OCI-LY1 (cell line): ENCODE measurements around the gene ALDH1B1.

ENCODE experiments used
- EZH2 ChIP-seq: fragments of 200-600 bp; sonication (generic), shearing (Covaris generic); IDR thresholded peaks from 2 replicates; pipeline ENCODE4 v1.8.0; 2017; ENCODE audit warnings: borderline replicate concordance, mixed run types, mild to moderate bottlenecking, antibody characterized with exemption, low read length, moderate library complexity, mixed read lengths
- TF ChIP-seq, protein P1 (sequence below): fragments of 200-600 bp; sonication (generic), shearing (Covaris generic); IDR thresholded peaks from 2 replicates; pipeline ENCODE4 v1.5.1; 2017; ENCODE audit warnings: mild to moderate bottlenecking, antibody characterized with exemption, low read length, moderate library complexity, mixed read lengths

DNA sequence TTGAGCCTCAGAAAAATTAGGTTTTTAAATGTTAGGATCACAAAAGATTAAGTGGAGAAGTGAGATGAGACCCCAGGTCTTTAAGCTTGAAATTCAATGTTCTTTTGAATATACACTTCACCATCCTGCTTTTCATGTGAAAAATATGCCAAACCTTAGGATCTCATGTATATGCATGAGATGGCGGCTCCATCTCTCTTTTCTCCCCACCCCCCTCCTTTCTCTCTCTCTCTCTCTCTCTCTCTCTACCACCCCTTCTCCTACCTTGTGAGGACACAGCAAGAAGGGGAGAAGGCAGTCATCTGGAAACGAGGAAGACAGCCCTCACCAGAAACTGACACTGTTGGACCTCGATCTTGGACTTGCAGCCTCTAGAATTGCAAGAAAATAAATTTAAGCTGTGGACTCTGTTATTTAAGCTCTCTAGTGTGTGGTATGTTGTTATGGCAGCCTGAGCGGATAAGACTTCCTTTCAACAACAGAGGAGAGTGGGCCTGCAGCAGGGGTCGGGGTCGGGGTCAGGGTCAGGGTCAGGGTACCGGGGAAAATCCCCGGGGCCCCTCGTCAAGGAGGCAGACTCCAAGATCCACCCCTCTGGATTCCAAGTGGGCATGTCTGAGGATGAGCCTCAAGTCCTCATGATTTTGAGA is 16.4 kb upstream of the ALDH1B1 start:
- TF ChIP-seq, protein P1, sequence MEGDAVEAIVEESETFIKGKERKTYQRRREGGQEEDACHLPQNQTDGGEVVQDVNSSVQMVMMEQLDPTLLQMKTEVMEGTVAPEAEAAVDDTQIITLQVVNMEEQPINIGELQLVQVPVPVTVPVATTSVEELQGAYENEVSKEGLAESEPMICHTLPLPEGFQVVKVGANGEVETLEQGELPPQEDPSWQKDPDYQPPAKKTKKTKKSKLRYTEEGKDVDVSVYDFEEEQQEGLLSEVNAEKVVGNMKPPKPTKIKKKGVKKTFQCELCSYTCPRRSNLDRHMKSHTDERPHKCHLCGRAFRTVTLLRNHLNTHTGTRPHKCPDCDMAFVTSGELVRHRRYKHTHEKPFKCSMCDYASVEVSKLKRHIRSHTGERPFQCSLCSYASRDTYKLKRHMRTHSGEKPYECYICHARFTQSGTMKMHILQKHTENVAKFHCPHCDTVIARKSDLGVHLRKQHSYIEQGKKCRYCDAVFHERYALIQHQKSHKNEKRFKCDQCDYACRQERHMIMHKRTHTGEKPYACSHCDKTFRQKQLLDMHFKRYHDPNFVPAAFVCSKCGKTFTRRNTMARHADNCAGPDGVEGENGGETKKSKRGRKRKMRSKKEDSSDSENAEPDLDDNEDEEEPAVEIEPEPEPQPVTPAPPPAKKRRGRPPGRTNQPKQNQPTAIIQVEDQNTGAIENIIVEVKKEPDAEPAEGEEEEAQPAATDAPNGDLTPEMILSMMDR = no peak
- no peak for TF ChIP-seq EZH2
